GM23338 (cell line): Measurements from ENCODE around the gene CARMIL1. TPM values are rescaled to one million over a fixed set of nuclear protein-coding genes. Genes with fewer than 3 reads are reported as not detected.

Experiments
- ATAC-seq: fragments of 200-7000 bp; cut with Tn5 transposase; 3 replicates; pipeline ENCODE4 v1.9.1; 2020
- DNase-seq: peaks from one replicate; pipeline ENCODE4 v3.0.0-alpha.2; 2015; ENCODE audit warnings: low spot score
- H2AFZ ChIP-seq: fragments of 200-600 bp; sonication (generic); 2 replicates; pipeline ENCODE4 v1.8.0; 2016; ENCODE audit warnings: antibody characterized with exemption, mild to moderate bottlenecking, moderate library complexity
- H3F3A ChIP-seq: fragments of 200-600 bp; sonication (generic); replicated peaks from 2 replicates; pipeline ENCODE4 v1.8.0; 2017; ENCODE audit warnings: antibody characterized with exemption, mixed run types, low read depth
- H3K27ac ChIP-seq: fragments of 200-600 bp; sonication (generic); 2 replicates; pipeline ENCODE4 v1.6.1; 2016; ENCODE audit warnings: low read depth
- H3K27me3 ChIP-seq: fragments of 200-600 bp; sonication (generic); 2 replicates; pipeline ENCODE4 v1.8.0; 2016; ENCODE audit warnings: mild to moderate bottlenecking, mixed run types, moderate library complexity; ENCODE audit not compliant: insufficient read depth
- H3K36me3 ChIP-seq: fragments of 200-600 bp; sonication (generic); 2 replicates; pipeline ENCODE4 v1.8.0; 2016; ENCODE audit warnings: mild to moderate bottlenecking; ENCODE audit not compliant: insufficient read depth
- H3K4me1 ChIP-seq: fragments of 200-600 bp; sonication (generic); 2 replicates; pipeline ENCODE4 v1.8.0; 2016; ENCODE audit warnings: mild to moderate bottlenecking, moderate library complexity; ENCODE audit not compliant: insufficient read depth
- H3K4me2 ChIP-seq: fragments of 200-600 bp; sonication (generic); 2 replicates; pipeline ENCODE4 v1.7.1; 2017; ENCODE audit warnings: mixed run types
- H3K4me3 ChIP-seq: fragments of 200-600 bp; sonication (generic); 2 replicates; pipeline ENCODE4 v1.6.1; 2016; ENCODE audit warnings: mixed run types
- H3K79me2 ChIP-seq: fragments of 200-600 bp; sonication (generic); replicated peaks from 2 replicates; pipeline ENCODE4 v1.8.0; 2017; ENCODE audit warnings: mild to moderate bottlenecking; ENCODE audit not compliant: insufficient read depth
- H3K9me2 ChIP-seq: fragments of 200-600 bp; sonication (generic); 2 replicates; pipeline ENCODE4 v1.8.0; 2017; ENCODE audit not compliant: insufficient read depth
- H4K20me1 ChIP-seq: fragments of 200-600 bp; sonication (generic); replicated peaks from 2 replicates; pipeline ENCODE4 v1.8.0; 2017; ENCODE audit warnings: mild to moderate bottlenecking; ENCODE audit not compliant: insufficient read depth
- H3K27ac Mint-ChIP-seq: 2 replicates; pipeline ENCODE4 v1.8.0; 2020; ENCODE audit warnings: inconsistent platforms, mild to moderate bottlenecking, moderate library complexity, mixed read lengths
- H3K27me3 Mint-ChIP-seq: 3 replicates; pipeline ENCODE4 v1.8.0; 2022; ENCODE audit warnings: low read depth, mild to moderate bottlenecking, moderate library complexity, mixed read lengths, inconsistent platforms; ENCODE audit not compliant: insufficient read depth, poor library complexity
- H3K36me3 Mint-ChIP-seq: 3 replicates; pipeline ENCODE4 v1.8.0; 2021; ENCODE audit warnings: low read depth, mild to moderate bottlenecking, inconsistent platforms, moderate library complexity, mixed read lengths
- H3K4me1 Mint-ChIP-seq: 3 replicates; pipeline ENCODE4 v1.8.0; 2020; ENCODE audit warnings: mild to moderate bottlenecking, inconsistent platforms, mixed read lengths
- H3K4me3 Mint-ChIP-seq: 3 replicates; pipeline ENCODE4 v1.8.0; 2021; ENCODE audit warnings: moderate library complexity, mild to moderate bottlenecking, inconsistent platforms, mixed read lengths
- H3K9me3 Mint-ChIP-seq: 3 replicates; pipeline ENCODE4 v1.8.0; 2020; ENCODE audit warnings: moderate library complexity, mild to moderate bottlenecking, inconsistent platforms, mixed read lengths
- CREB1 ChIP-seq: fragments of 250-450 bp; sonication (Bioruptor Pico); IDR thresholded peaks from 2 replicates; pipeline ENCODE4 v1.5.0; 2020; ENCODE audit warnings: low read depth, mild to moderate bottlenecking, moderate library complexity
- ETS1 ChIP-seq: IDR thresholded peaks from 2 replicates; pipeline ENCODE4 v1.6.1; 2016; ENCODE audit warnings: antibody characterized with exemption
- EZH2 ChIP-seq: fragments of 200-600 bp; sonication (generic); IDR thresholded peaks from one replicate; pipeline ENCODE4 v1.8.0; 2017; ENCODE audit warnings: antibody characterized with exemption, mild to moderate bottlenecking, low read depth; ENCODE audit not compliant: unreplicated experiment
- NANOG ChIP-seq: IDR thresholded peaks from 2 replicates; pipeline ENCODE4 v1.6.1; 2016; ENCODE audit warnings: antibody characterized with exemption, borderline replicate concordance
- POLR2AphosphoS5 ChIP-seq: IDR thresholded peaks from 2 replicates; pipeline ENCODE4 v1.6.1; 2016; ENCODE audit warnings: antibody characterized with exemption, low read depth
- ZNF114 ChIP-seq: fragments of 250-450 bp; sonication (Bioruptor Pico); IDR thresholded peaks from 2 replicates; pipeline ENCODE4 v1.5.0; 2020; ENCODE audit warnings: mild to moderate bottlenecking, moderate library complexity
- ZNF331 ChIP-seq: fragments of 250-450 bp; sonication (Bioruptor Pico); IDR thresholded peaks from 2 replicates; pipeline ENCODE4 v1.5.0; 2020; ENCODE audit warnings: low read depth, mild to moderate bottlenecking, moderate library complexity
- polyA plus RNA-seq: library from polyadenylated mRNA; unstranded; fragments of >200 nt; fragmentation: Nextera tagmentation; extraction: Ambion mirVana; gene quantifications from 2 replicates; pipeline ENCODE4 v1.2.1, GENCODE V29; 2016
- total RNA-seq: library from RNA; depleted of rRNA; stranded (reverse); fragments of >200 nt; shearing (Covaris generic); gene quantifications from 2 replicates; pipeline ENCODE4 v1.2.3, GENCODE V29; 2014
- TF ChIP-seq, protein P1 (sequence below): fragments of 250-450 bp; sonication (Bioruptor Pico); IDR thresholded peaks from 2 replicates; pipeline ENCODE4 v1.5.0; 2020; ENCODE audit warnings: mild to moderate bottlenecking, moderate library complexity

CARMIL1 gene
- total and polyA plus RNA-seq, 2 experiments from 2014 or later, result 43.2 to 66.9 TPM

DNA sequence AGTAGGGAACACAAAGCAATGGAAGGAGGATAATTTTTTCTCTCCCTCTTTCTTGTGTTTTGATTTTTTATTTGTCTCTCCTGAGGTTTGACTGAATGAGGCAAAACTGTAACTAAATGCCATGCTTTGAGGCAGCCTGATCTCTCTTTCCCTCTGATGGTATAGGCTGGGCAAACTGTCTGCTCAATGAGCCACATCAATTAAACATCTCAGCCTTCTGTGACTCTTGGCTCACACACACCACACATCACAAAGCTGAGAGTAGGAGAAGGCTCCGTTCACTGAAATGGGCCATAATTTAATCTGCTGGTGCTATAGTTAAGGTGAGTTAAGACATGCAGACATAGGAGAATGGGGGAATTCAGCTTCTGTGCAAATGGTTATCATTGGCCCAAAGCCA lies 344.7 kb downstream of the CARMIL1 start (continued):
- TF ChIP-seq, protein P1, sequence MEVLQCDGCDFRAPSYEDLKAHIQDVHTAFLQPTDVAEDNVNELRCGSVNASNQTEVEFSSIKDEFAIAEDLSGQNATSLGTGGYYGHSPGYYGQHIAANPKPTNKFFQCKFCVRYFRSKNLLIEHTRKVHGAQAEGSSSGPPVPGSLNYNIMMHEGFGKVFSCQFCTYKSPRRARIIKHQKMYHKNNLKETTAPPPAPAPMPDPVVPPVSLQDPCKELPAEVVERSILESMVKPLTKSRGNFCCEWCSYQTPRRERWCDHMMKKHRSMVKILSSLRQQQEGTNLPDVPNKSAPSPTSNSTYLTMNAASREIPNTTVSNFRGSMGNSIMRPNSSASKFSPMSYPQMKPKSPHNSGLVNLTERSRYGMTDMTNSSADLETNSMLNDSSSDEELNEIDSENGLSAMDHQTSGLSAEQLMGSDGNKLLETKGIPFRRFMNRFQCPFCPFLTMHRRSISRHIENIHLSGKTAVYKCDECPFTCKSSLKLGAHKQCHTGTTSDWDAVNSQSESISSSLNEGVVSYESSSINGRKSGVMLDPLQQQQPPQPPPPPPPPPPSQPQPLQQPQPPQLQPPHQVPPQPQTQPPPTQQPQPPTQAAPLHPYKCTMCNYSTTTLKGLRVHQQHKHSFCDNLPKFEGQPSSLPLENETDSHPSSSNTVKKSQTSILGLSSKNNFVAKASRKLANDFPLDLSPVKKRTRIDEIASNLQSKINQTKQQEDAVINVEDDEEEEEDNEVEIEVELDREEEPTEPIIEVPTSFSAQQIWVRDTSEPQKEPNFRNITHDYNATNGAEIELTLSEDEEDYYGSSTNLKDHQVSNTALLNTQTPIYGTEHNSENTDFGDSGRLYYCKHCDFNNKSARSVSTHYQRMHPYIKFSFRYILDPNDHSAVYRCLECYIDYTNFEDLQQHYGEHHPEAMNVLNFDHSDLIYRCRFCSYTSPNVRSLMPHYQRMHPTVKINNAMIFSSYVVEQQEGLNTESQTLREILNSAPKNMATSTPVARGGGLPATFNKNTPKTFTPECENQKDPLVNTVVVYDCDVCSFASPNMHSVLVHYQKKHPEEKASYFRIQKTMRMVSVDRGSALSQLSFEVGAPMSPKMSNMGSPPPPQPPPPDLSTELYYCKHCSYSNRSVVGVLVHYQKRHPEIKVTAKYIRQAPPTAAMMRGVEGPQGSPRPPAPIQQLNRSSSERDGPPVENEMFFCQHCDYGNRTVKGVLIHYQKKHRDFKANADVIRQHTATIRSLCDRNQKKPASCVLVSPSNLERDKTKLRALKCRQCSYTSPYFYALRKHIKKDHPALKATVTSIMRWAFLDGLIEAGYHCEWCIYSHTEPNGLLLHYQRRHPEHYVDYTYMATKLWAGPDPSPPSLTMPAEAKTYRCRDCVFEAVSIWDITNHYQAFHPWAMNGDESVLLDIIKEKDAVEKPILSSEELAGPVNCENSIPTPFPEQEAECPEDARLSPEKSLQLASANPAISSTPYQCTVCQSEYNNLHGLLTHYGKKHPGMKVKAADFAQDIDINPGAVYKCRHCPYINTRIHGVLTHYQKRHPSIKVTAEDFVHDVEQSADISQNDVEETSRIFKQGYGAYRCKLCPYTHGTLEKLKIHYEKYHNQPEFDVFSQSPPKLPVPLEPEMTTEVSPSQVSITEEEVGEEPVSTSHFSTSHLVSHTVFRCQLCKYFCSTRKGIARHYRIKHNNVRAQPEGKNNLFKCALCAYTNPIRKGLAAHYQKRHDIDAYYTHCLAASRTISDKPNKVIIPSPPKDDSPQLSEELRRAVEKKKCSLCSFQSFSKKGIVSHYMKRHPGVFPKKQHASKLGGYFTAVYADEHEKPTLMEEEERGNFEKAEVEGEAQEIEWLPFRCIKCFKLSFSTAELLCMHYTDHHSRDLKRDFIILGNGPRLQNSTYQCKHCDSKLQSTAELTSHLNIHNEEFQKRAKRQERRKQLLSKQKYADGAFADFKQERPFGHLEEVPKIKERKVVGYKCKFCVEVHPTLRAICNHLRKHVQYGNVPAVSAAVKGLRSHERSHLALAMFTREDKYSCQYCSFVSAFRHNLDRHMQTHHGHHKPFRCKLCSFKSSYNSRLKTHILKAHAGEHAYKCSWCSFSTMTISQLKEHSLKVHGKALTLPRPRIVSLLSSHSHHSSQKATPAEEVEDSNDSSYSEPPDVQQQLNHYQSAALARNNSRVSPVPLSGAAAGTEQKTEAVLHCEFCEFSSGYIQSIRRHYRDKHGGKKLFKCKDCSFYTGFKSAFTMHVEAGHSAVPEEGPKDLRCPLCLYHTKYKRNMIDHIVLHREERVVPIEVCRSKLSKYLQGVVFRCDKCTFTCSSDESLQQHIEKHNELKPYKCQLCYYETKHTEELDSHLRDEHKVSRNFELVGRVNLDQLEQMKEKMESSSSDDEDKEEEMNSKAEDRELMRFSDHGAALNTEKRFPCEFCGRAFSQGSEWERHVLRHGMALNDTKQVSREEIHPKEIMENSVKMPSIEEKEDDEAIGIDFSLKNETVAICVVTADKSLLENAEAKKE (CRISPR knock-in tag), result no peak
- TF ChIP-seq NANOG (no peak), POLR2AphosphoS5 (no peak), ETS1 (no peak), ZNF331 (CRISPR knock-in tag) (no peak)

DNA sequence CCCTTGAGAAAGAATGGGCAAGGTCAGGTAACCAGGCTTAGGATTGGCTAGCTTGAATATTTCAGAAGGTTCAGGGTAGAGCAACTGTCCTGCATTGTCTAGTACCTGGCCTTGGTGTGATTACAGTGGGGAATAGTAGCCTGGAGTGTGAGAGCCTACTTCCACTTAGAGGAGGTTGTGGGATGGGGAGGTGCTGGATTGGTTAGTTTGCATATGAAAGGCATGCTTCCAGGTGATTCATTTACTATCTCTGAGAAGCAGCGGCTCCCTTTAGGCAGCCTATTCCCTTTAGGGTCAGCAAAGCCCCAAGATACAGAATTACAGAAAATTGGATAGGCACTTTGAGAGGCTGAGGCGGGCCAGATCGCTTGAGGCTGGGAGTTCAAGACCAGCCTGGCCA lies 347.8 kb downstream of the CARMIL1 start:
- DNase-seq, result peak; percentile 82
- Histone ChIP-seq H3K36me3 (no peaks in the 10 kb centered on the region), H3K27me3 (no peaks in the 10 kb centered on the region), H3K4me3 (no peak overlapping the region), H3K4me1 (peaks cover 21% of the 10 kb centered on the region), H3K4me2 (no peak overlapping the region), H3K9me2 (peaks cover 3% of the 10 kb centered on the region; the same call in 1 of the 2 replicates), H3F3A (no peaks in the 10 kb centered on the region), H2AFZ (0 out of 2 replicates have a peak overlapping the region, but pooled peaks have one; percentile 1), H3K79me2 (no peaks in the 10 kb centered on the region), H4K20me1 (no peaks in the 10 kb centered on the region), H3K27ac (no peak overlapping the region)
- H3K36me3 Mint-ChIP-seq, result peaks cover under 1% of the 10 kb centered on the region; the same call in 1 of the 3 replicates
- H3K4me3 Mint-ChIP-seq, result no peak overlapping the region
- peak; percentile 95 for ATAC-seq
- no peaks in the 10 kb centered on the region for H3K9me3 Mint-ChIP-seq
- H3K4me1 Mint-ChIP-seq, result peaks cover 32% of the 10 kb centered on the region
- H3K27me3 Mint-ChIP-seq, result no peaks in the 10 kb centered on the region
- H3K27ac Mint-ChIP-seq, result no peak overlapping the region
- no peak for TF ChIP-seq CREB1 (CRISPR knock-in tag)
- no peak for TF ChIP-seq POLR2AphosphoS5
- TF ChIP-seq, protein P1 (CRISPR knock-in tag), result no peak
- TF ChIP-seq EZH2, result no peak
- no peak for TF ChIP-seq ZNF114 (CRISPR knock-in tag)
